ENCODE results near the gene FSCN2.
A peak's percentile ranks its signal among the peaks of the same experiment; 100 is the strongest.

The FSCN2 gene

GRCh38 chr17:81527591-81528383, at the start of gene FSCN2:
Gene FSCN2 (plus strand): TSS chr17:81528377. CDS start chr17:81528532, 155 bp downstream.
- Mint-ChIP-seq H3K27me3 (no peaks in the 10 kb centered on the region), H3K27ac (no peak within 1 kb of the TSS), H3K4me3 (no peak within 1 kb of the TSS), H3K9me3 (no peaks in the 10 kb centered on the region), H3K36me3 (ENCODE audit: low read depth) (no peaks in the 10 kb centered on the region), H3K4me1 (ENCODE audit: low read depth) (no peaks in the 10 kb centered on the region)
- no peak for DNase-seq

- Mint-ChIP-seq H3K9me3 (no peaks in the 10 kb centered on the region), H3K27ac (no peak overlapping the region), H3K4me3 (no peak overlapping the region), H3K4me1 (ENCODE audit: low read depth) (peaks cover 12% of the 10 kb centered on the region), H3K27me3 (peaks cover 36% of the 10 kb centered on the region), H3K36me3 (ENCODE audit: low read depth) (no peaks in the 10 kb centered on the region)
- no peak for DNase-seq
These were observed 48.8 kb upstream of the FSCN2 start for GRCh38 chr17:81479175-81480071.

- DNase-seq = no peak
- Mint-ChIP-seq H3K4me1 (ENCODE audit: low read depth) (peaks cover 14% of the 10 kb centered on the region), H3K9me3 (no peaks in the 10 kb centered on the region), H3K27ac (no peak overlapping the region), H3K36me3 (ENCODE audit: low read depth) (no peaks in the 10 kb centered on the region), H3K4me3 (no peak overlapping the region), H3K27me3 (peaks cover 36% of the 10 kb centered on the region)
These were observed 47.8 kb upstream of the FSCN2 start for GRCh38 chr17:81480140-81481072.

GRCh38 chr17:81481073-81481799, 46.9 kb upstream of the FSCN2 start:
- DNase-seq = peak; percentile 67
- H3K27me3 Mint-ChIP-seq = peaks cover 41% of the 10 kb centered on the region
- peak overlapping the region; percentile 37 for H3K4me3 Mint-ChIP-seq

GRCh38 chr17:81481815-81482505, 46.2 kb upstream of the FSCN2 start:
- Mint-ChIP-seq H3K27me3 (peaks cover 43% of the 10 kb centered on the region), H3K9me3 (no peaks in the 10 kb centered on the region), H3K4me3 (peak overlapping the region; percentile 37), H3K4me1 (ENCODE audit: low read depth) (peaks cover 21% of the 10 kb centered on the region), H3K36me3 (ENCODE audit: low read depth) (no peaks in the 10 kb centered on the region), H3K27ac (no peak overlapping the region)
- no peak for DNase-seq

More at GRCh38 chr17:81481073-81481799, 46.9 kb upstream of the FSCN2 start:
- H3K4me1 Mint-ChIP-seq (ENCODE audit: low read depth) = peaks cover 17% of the 10 kb centered on the region
- no peaks in the 10 kb centered on the region for H3K36me3 Mint-ChIP-seq (ENCODE audit: low read depth)
- no peaks in the 10 kb centered on the region for H3K9me3 Mint-ChIP-seq
- no peak overlapping the region for H3K27ac Mint-ChIP-seq

- no peak for DNase-seq
- no peak overlapping the region for H3K4me3 Mint-ChIP-seq
- peaks cover 43% of the 10 kb centered on the region for H3K27me3 Mint-ChIP-seq
- no peaks in the 10 kb centered on the region for H3K36me3 Mint-ChIP-seq (ENCODE audit: low read depth)
- H3K4me1 Mint-ChIP-seq (ENCODE audit: low read depth) = peaks cover 24% of the 10 kb centered on the region
- H3K27ac Mint-ChIP-seq = no peak overlapping the region
- no peaks in the 10 kb centered on the region for H3K9me3 Mint-ChIP-seq
These were observed 45.5 kb upstream of the FSCN2 start for GRCh38 chr17:81482673-81483072.

GRCh38 chr17:81483085-81483861, 44.9 kb upstream of the FSCN2 start:
- Mint-ChIP-seq H3K27me3 (peaks cover 39% of the 10 kb centered on the region), H3K27ac (no peak overlapping the region), H3K9me3 (no peaks in the 10 kb centered on the region), H3K36me3 (ENCODE audit: low read depth) (no peaks in the 10 kb centered on the region), H3K4me1 (ENCODE audit: low read depth) (peaks cover 24% of the 10 kb centered on the region), H3K4me3 (no peak overlapping the region)
- DNase-seq = peak; percentile 47

GRCh38 chr17:81483862-81484194, 44.3 kb upstream of the FSCN2 start:
- Mint-ChIP-seq H3K9me3 (no peaks in the 10 kb centered on the region), H3K36me3 (ENCODE audit: low read depth) (no peaks in the 10 kb centered on the region), H3K4me1 (ENCODE audit: low read depth) (peaks cover 24% of the 10 kb centered on the region), H3K27me3 (peaks cover 39% of the 10 kb centered on the region), H3K27ac (no peak overlapping the region), H3K4me3 (no peak overlapping the region)
- DNase-seq = no peak

- peak overlapping the region; percentile 29 for H3K4me3 Mint-ChIP-seq
- H3K27me3 Mint-ChIP-seq = peaks cover 38% of the 10 kb centered on the region
- peaks cover 24% of the 10 kb centered on the region for H3K4me1 Mint-ChIP-seq (ENCODE audit: low read depth)
- H3K9me3 Mint-ChIP-seq = no peaks in the 10 kb centered on the region
- no peaks in the 10 kb centered on the region for H3K36me3 Mint-ChIP-seq (ENCODE audit: low read depth)
- peak; percentile 95 for DNase-seq
- no peak overlapping the region for H3K27ac Mint-ChIP-seq
These were observed 43.8 kb upstream of the FSCN2 start for GRCh38 chr17:81484195-81484979.

- H3K4me3 Mint-ChIP-seq = no peak overlapping the region
- no peak for DNase-seq
- no peak overlapping the region for H3K27ac Mint-ChIP-seq
- peaks cover 26% of the 10 kb centered on the region for H3K4me1 Mint-ChIP-seq (ENCODE audit: low read depth)
- H3K36me3 Mint-ChIP-seq (ENCODE audit: low read depth) = no peaks in the 10 kb centered on the region
- H3K9me3 Mint-ChIP-seq = no peaks in the 10 kb centered on the region
- H3K27me3 Mint-ChIP-seq = peaks cover 27% of the 10 kb centered on the region
These were observed 41.9 kb upstream of the FSCN2 start for GRCh38 chr17:81486199-81486810.

GRCh38 chr17:81487089-81487486, 41.1 kb upstream of the FSCN2 start:
- Mint-ChIP-seq H3K9me3 (no peaks in the 10 kb centered on the region), H3K4me3 (peak overlapping the region; percentile 56), H3K36me3 (ENCODE audit: low read depth) (no peaks in the 10 kb centered on the region), H3K27me3 (peaks cover 22% of the 10 kb centered on the region), H3K27ac (no peak overlapping the region), H3K4me1 (ENCODE audit: low read depth) (peaks cover 21% of the 10 kb centered on the region)
- DNase-seq = no peak
